ENCODE data around the gene KLC3. TPM values are rescaled to one million over a fixed set of nuclear protein-coding genes. Genes with fewer than 3 reads are reported as not detected.

Gene KLC3
- total RNA-seq, 1 experiment from 2014 or later, result 4.8 TPM

GRCh38 chr19:45356760-45357444 is 16.4 kb downstream of the KLC3 start:
- no peak overlapping the region for H4K91ac ChIP-seq (ENCODE audit: insufficient read length, low read depth, low read length)

More at GRCh38 chr19:45356760-45357444, 16.4 kb downstream of the KLC3 start:
- no peaks in the 10 kb centered on the region for H3K79me2 ChIP-seq (ENCODE audit: insufficient read depth, low read length)
- no peaks in the 10 kb centered on the region for H3K23me2 ChIP-seq (ENCODE audit: insufficient read length, low read depth, low read length, poor library complexity, severe bottlenecking)
- H3K27ac ChIP-seq (ENCODE audit: insufficient read length, low read depth, low read length), result no peak overlapping the region
- H4K20me1 ChIP-seq (ENCODE audit: control insufficient read depth, insufficient read depth, insufficient read length), result no peaks in the 10 kb centered on the region
- Mint-ChIP-seq H3K9me3 (no peaks in the 10 kb centered on the region), H3K4me3 (no peak overlapping the region), H3K36me3 (ENCODE audit: insufficient read depth in 1 of 3, low read depth in 3 of 3) (peaks cover 63 to 89% (median 87%) of the 10 kb centered on the region in 3 experiments; a peak in 6 of 7 replicates), H3K27ac (no peak overlapping the region), H3K27me3 (ENCODE audit: low read depth) (no peaks in the 10 kb centered on the region; the same call in 1 of the 2 replicates), H3K4me1 (no peaks in the 10 kb centered on the region)
- H2BK120ac ChIP-seq (ENCODE audit: low read depth, low read length, poor library complexity, severe bottlenecking), result no peak overlapping the region
- no peak for DNase-seq
- no peak overlapping the region for H2BK15ac ChIP-seq (ENCODE audit: low read depth, low read length)
- WGBS (ENCODE audit: extremely low coverage, insufficient read length, low lambda C conversion rate), result no CpG with 5 or more reads among the region's 20 CpGs
- no peak overlapping the region for H3K56ac ChIP-seq (ENCODE audit: insufficient read length, low read depth, low read length)
- H4K8ac ChIP-seq (replicated peaks; ENCODE audit: insufficient read length, low read depth, low read length), result no peak overlapping the region
- H3K9me3 ChIP-seq (ENCODE audit: control insufficient read depth, low read depth, low read length), result no peaks in the 10 kb centered on the region
- TF ChIP-seq CTCF (conservative IDR thresholded peaks at IDR 0.05), result no peak
- H3K27me3 ChIP-seq (ENCODE audit: insufficient read depth, low read length), result no peaks in the 10 kb centered on the region
- H2AK5ac ChIP-seq (ENCODE audit: insufficient read length, low read length), result no peak overlapping the region
- no peaks in the 10 kb centered on the region for H3K4me1 ChIP-seq (ENCODE audit: insufficient read depth, low read length)
- H3K79me1 ChIP-seq (ENCODE audit: insufficient read depth, low read depth, low read length, poor library complexity, severe bottlenecking), result no peaks in the 10 kb centered on the region
- no peak overlapping the region for H3K23ac ChIP-seq (ENCODE audit: insufficient read length, low read depth, low read length)
- no peak overlapping the region for H2AFZ ChIP-seq (ENCODE audit: low read length)
- H3K9ac ChIP-seq (ENCODE audit: extremely low read depth, insufficient read length, low read length), result no peak overlapping the region
- no peak overlapping the region for H2BK5ac ChIP-seq (ENCODE audit: insufficient read length, low read length)
- H2BK12ac ChIP-seq (ENCODE audit: insufficient read length, low read depth, low read length), result no peak overlapping the region
- no peak overlapping the region for H4K5ac ChIP-seq (ENCODE audit: insufficient read length, low read depth, low read length)
- H2BK20ac ChIP-seq (ENCODE audit: low read depth, low read length, poor library complexity, severe bottlenecking), result no peak overlapping the region
- no peak overlapping the region for H3K4me2 ChIP-seq (ENCODE audit: insufficient read depth, insufficient read length, low read length)
- no peak overlapping the region for H3K14ac ChIP-seq (ENCODE audit: insufficient read depth, low read length)
- H3K18ac ChIP-seq (ENCODE audit: insufficient read length, low read depth, low read length), result no peak overlapping the region
- no peak overlapping the region for H3T11ph ChIP-seq (ENCODE audit: low read length)
- H3K4ac ChIP-seq (ENCODE audit: low read depth, low read length), result no peak overlapping the region

All from H9 (cell line).